K562 treated with DMSO at 1 percent for 4 hours (cell line): ENCODE data around the gene TBX15. TPM values are rescaled to one million over a fixed set of nuclear protein-coding genes. Genes with fewer than 3 reads are reported as not detected.

Experiments used
- total RNA-seq: library from RNA; unstranded; fragments of 300-600 nt; gene quantifications from 2 replicates; pipeline ENCODE4 v1.2.3, GENCODE V29; 2022; ENCODE audit not compliant: insufficient read depth

Gene TBX15
- total RNA-seq = 2.9 and 4.1 TPM in 2 replicates

GRCh38 chr1:118988186-118989005 lies at the start of gene TBX15:
TSS of gene TBX15 (minus strand) at chr1:118988343. CDS start at chr1:118987795, 548 bp downstream.

Other genes starting within 250 kb of the TBX15 start
- gene WARS2, start 152.3 kb upstream of the TBX15 start, total RNA-seq = 7.2 and 8.3 TPM in 2 replicates